Right ventricle myocardium superior (tissue), 1 donor: ENCODE results near the gene FAM161A. TPM values are rescaled to one million over a fixed set of nuclear protein-coding genes. Genes with fewer than 3 reads are reported as not detected.
A peak's percentile ranks its signal among the peaks of the same experiment; 100 is the strongest.
"Not testable (repeated sequence)": the region's sequence is repeated elsewhere in the genome, so short reads cannot be mapped to it uniquely, and the experiment has no call there.

Experiments
- ATAC-seq: fragments of 200-7000 bp; cut with Tn5 transposase; one replicate; pipeline ENCODE4 v1.9.1; 2020; ENCODE audit warnings: mild to moderate bottlenecking; ENCODE audit not compliant: poor library complexity
- DNase-seq: peaks from one replicate; pipeline ENCODE4 v3.0.0-alpha.2; 2020
- intact Hi-C: fragments of 100-400 bp; cut with DNase I; formaldehyde crosslinking; loops from one replicate; pipeline ENCODE4 v1.11.2; 2022
- long read RNA-seq: library from polyadenylated mRNA; unstranded; transcript quantifications from one replicate; pipeline ENCODE4 v2.0.0, GENCODE V29; 2021
- total RNA-seq: library from RNA; stranded (reverse); fragmentation: NEBNext Ultra II Directional; extraction: Animal tissue kit (Norgen Biotek cat#: 25700); gene quantifications from one replicate; pipeline ENCODE4 v1.2.1, GENCODE V29; 2021
- donor health status: DM: no; HTN: yes; CAD: no; lungs with severe emphysema.

The FAM161A gene
- total RNA-seq, result 0.78 TPM
- long read RNA-seq, partial matches to known transcripts, result 0 of 3 reads
- long read RNA-seq, other reads (novel, unspliced or antisense), result 0 of 3 reads

- intact Hi-C loops, result no loop called here
- DNase-seq (peak; percentile 94), ATAC-seq (peak; percentile 98)
Observed at GRCh38 chr2:61853847-61854563, at the start of gene FAM161A. Gene FAM161A (minus strand): TSS chr2:61854060. CDS start chr2:61854041, 19 bp downstream.

- DNase-seq (no peak), ATAC-seq (no peak)
- intact Hi-C loops, result no loop called here
Observed at GRCh38 chr2:61900281-61900680, 46.4 kb upstream of the FAM161A start.

- no peak for DNase-seq
- intact Hi-C loops, result no loop called here
- ATAC-seq, result peak; percentile 45
Observed at GRCh38 chr2:61898810-61899209, 45.0 kb upstream of the FAM161A start.

- DNase-seq, result peak; percentile 95
- intact Hi-C loops, result no loop called here
- peak; percentile 94 for ATAC-seq
Observed at GRCh38 chr2:61888267-61889055, 34.6 kb upstream of the FAM161A start, which contains the start of gene CCT4. Gene CCT4 (minus strand): TSS chr2:61888656. CDS start chr2:61888507, 149 bp downstream.

GRCh38 chr2:61887717-61888266 lies 33.9 kb upstream of the FAM161A start:
- ATAC-seq (peak; percentile 7), DNase-seq (no peak)
- intact Hi-C loops, result no loop called here

GRCh38 chr2:61885896-61886603 lies 32.2 kb upstream of the FAM161A start:
- intact Hi-C loops, result no loop called here
- ATAC-seq, result no peak
- no peak for DNase-seq

GRCh38 chr2:61882850-61883249 lies 29.0 kb upstream of the FAM161A start:
- intact Hi-C loops, result no loop called here
- no peak for DNase-seq
- ATAC-seq, result no peak

GRCh38 chr2:61879351-61879750 lies 25.5 kb upstream of the FAM161A start:
- ATAC-seq, DNase-seq: not testable (repeated sequence)
- intact Hi-C loops, result loop anchor here (10.0 kb wide), 2 partner anchors 385 to 665 kb away; no protein-coding TSS in a partner anchor

- intact Hi-C loops, result loop anchor here (10.0 kb wide), 2 partner anchors 384 to 664 kb away; no protein-coding TSS in a partner anchor
- ATAC-seq (no peak), DNase-seq (no peak)
Observed at GRCh38 chr2:61878761-61879160, 24.9 kb upstream of the FAM161A start.

GRCh38 chr2:61877571-61878245 lies 23.8 kb upstream of the FAM161A start:
- no peak for ATAC-seq
- intact Hi-C loops, result loop anchor here (10.0 kb wide), 2 partner anchors 383 to 663 kb away; no protein-coding TSS in a partner anchor
- DNase-seq, result no peak

- intact Hi-C loops, result loop anchor here (10.0 kb wide), 2 partner anchors 382 to 662 kb away; no protein-coding TSS in a partner anchor
- ATAC-seq, result no peak
- DNase-seq, result no peak
Observed at GRCh38 chr2:61876400-61876799, 22.5 kb upstream of the FAM161A start.

GRCh38 chr2:61866482-61867089 lies 12.7 kb upstream of the FAM161A start:
- DNase-seq, intact Hi-C loops, ATAC-seq: not testable (repeated sequence)

GRCh38 chr2:61862085-61862484 lies 8.2 kb upstream of the FAM161A start:
- no peak for ATAC-seq
- intact Hi-C loops, result no loop called here

GRCh38 chr2:61857224-61857623 lies 3.4 kb upstream of the FAM161A start:
- ATAC-seq (no peak), DNase-seq (no peak)
- intact Hi-C loops, result no loop called here

More at GRCh38 chr2:61862085-61862484, 8.2 kb upstream of the FAM161A start:
- DNase-seq, result no peak

- DNase-seq (no peak), ATAC-seq (no peak)
- intact Hi-C loops, result no loop called here
Observed at GRCh38 chr2:61855318-61855613, 1.4 kb upstream of the FAM161A start.

GRCh38 chr2:61854564-61855317 lies 881 bp upstream of the FAM161A start:
- peak; percentile 96 for ATAC-seq
- intact Hi-C loops, result no loop called here
- peak; percentile 86 for DNase-seq
